Glutamatergic neuron (in vitro differentiated cells): ENCODE results near the gene LIN7C. TPM values are rescaled to one million over a fixed set of nuclear protein-coding genes. Genes with fewer than 3 reads are reported as not detected.
A peak's percentile ranks its signal among the peaks of the same experiment; 100 is the strongest.
"Not testable (repeated sequence)": the region's sequence is repeated elsewhere in the genome, so short reads cannot be mapped to it uniquely, and the experiment has no call there.

Experiments used
- DNase-seq: peaks from one replicate; pipeline ENCODE4 v3.0.0; 2022
- H3K27ac Mint-ChIP-seq: one replicate; pipeline ENCODE4 v1.8.0; 2020; ENCODE audit warnings: mild to moderate bottlenecking, mixed read lengths, inconsistent platforms; ENCODE audit not compliant: unreplicated experiment
- H3K27me3 Mint-ChIP-seq: one replicate; pipeline ENCODE4 v1.8.0; 2020; ENCODE audit warnings: mild to moderate bottlenecking, moderate library complexity, mixed read lengths, inconsistent platforms; ENCODE audit not compliant: unreplicated experiment
- H3K36me3 Mint-ChIP-seq: one replicate; pipeline ENCODE4 v1.8.0; 2020; ENCODE audit warnings: mild to moderate bottlenecking, mixed read lengths, inconsistent platforms; ENCODE audit not compliant: unreplicated experiment
- H3K4me1 Mint-ChIP-seq: one replicate; pipeline ENCODE4 v1.8.0; 2020; ENCODE audit warnings: mild to moderate bottlenecking, low read depth, mixed read lengths, inconsistent platforms; ENCODE audit not compliant: unreplicated experiment
- H3K4me3 Mint-ChIP-seq: one replicate; pipeline ENCODE4 v1.8.0; 2020; ENCODE audit warnings: mild to moderate bottlenecking, mixed read lengths, inconsistent platforms; ENCODE audit not compliant: unreplicated experiment
- H3K9me3 Mint-ChIP-seq: one replicate; pipeline ENCODE4 v1.8.0; 2020; ENCODE audit warnings: mild to moderate bottlenecking, moderate library complexity, mixed read lengths, inconsistent platforms; ENCODE audit not compliant: unreplicated experiment
- total RNA-seq: library from RNA; stranded (reverse); fragmentation: NEBNext Ultra II Directional; extraction: Animal tissue kit (Norgen Biotek cat#: 25700); gene quantifications from one replicate; pipeline ENCODE4 v1.2.1, GENCODE V29; 2021; ENCODE audit not compliant: unreplicated experiment
- TF ChIP-seq, protein P1 (sequence below): fragments of 200-600 bp; sonication (generic); IDR thresholded peaks from one replicate; pipeline ENCODE4 v1.5.0; 2021; ENCODE audit not compliant: partially characterized antibody, unreplicated experiment

LIN7C gene
- total RNA-seq, 1 donor from 2014 or later: 44.7 TPM

DNA sequence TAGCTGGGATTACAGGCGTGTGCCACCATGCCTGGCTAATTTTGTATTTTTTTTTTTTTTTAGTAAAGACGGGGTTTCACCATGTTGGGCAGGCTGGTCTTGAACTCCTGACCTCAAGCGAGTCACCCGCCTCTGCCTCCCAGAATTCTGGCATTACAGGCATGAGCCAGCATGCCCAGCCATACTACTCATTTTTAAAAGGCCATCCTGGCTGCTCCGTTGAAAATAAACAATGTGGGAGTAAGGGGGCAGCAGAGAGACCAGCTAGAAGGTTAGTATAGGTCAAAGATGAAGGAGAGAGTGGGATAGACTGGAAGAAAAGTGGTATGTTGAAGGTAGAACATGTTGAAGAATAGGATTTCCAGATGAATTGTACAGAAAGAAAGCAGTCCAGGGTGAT is 17.6 kb upstream of the LIN7C start:
- Mint-ChIP-seq H3K27me3 (no peaks in the 10 kb centered on the region), H3K27ac (no peak overlapping the region), H3K36me3 (no peaks in the 10 kb centered on the region), H3K4me3 (no peak overlapping the region), H3K4me1 (no peaks in the 10 kb centered on the region), H3K9me3 (no peaks in the 10 kb centered on the region)
- DNase-seq: no peak
- TF ChIP-seq, protein P1, sequence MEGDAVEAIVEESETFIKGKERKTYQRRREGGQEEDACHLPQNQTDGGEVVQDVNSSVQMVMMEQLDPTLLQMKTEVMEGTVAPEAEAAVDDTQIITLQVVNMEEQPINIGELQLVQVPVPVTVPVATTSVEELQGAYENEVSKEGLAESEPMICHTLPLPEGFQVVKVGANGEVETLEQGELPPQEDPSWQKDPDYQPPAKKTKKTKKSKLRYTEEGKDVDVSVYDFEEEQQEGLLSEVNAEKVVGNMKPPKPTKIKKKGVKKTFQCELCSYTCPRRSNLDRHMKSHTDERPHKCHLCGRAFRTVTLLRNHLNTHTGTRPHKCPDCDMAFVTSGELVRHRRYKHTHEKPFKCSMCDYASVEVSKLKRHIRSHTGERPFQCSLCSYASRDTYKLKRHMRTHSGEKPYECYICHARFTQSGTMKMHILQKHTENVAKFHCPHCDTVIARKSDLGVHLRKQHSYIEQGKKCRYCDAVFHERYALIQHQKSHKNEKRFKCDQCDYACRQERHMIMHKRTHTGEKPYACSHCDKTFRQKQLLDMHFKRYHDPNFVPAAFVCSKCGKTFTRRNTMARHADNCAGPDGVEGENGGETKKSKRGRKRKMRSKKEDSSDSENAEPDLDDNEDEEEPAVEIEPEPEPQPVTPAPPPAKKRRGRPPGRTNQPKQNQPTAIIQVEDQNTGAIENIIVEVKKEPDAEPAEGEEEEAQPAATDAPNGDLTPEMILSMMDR: peak; percentile 28

DNA sequence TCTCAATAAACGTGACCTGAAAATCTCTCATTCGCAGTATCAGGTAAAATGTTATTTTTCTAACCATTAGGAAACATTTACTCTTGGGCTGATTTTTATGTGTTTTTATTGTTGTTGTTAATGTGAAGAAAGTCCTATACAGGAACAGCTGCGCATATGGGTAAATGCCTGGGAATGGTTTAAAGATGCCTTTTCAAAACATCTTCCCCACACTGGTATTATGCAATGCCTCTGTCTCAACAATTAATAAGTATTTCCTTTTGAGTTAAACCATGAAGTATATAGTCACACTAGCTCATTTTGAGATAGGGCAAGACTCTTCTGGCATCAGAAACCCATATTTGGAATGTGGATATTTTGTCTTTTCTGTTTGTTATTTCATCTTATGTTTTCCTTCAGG is 13.7 kb upstream of the LIN7C start:
- DNase-seq: no peak
- no peak overlapping the region for H3K27ac Mint-ChIP-seq
- H3K27me3 Mint-ChIP-seq: peaks cover 1% of the 10 kb centered on the region
- no peaks in the 10 kb centered on the region for H3K36me3 Mint-ChIP-seq
- TF ChIP-seq, protein P1: no peak
- H3K4me1 Mint-ChIP-seq: no peaks in the 10 kb centered on the region
- no peaks in the 10 kb centered on the region for H3K9me3 Mint-ChIP-seq
- H3K4me3 Mint-ChIP-seq: no peak overlapping the region

DNA sequence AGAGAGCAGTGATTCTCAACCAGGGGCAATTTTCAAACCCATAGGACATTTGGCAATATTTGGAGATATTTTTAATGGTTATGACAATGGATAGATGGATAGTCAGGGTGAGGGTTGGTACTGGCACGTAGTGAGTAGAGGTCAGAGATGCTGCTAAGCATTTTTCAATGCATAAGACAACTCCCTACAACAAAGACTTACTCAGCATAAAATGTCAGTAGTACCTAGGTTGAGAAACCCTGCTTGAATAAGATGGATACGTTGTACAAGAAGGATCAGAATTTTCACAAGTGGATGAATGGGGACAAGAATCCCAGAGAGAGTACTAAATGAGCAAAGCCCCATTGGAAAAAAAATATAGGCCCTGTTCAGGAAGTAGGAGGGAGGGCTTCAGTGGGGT is 11.9 kb upstream of the LIN7C start:
- no peaks in the 10 kb centered on the region for H3K36me3 Mint-ChIP-seq
- no peak overlapping the region for H3K27ac Mint-ChIP-seq
- H3K9me3 Mint-ChIP-seq: no peaks in the 10 kb centered on the region
- H3K27me3 Mint-ChIP-seq: peaks cover 1% of the 10 kb centered on the region
- DNase-seq: no peak
- H3K4me1 Mint-ChIP-seq: no peaks in the 10 kb centered on the region
- TF ChIP-seq, protein P1: no peak
- H3K4me3 Mint-ChIP-seq: no peak overlapping the region

DNA sequence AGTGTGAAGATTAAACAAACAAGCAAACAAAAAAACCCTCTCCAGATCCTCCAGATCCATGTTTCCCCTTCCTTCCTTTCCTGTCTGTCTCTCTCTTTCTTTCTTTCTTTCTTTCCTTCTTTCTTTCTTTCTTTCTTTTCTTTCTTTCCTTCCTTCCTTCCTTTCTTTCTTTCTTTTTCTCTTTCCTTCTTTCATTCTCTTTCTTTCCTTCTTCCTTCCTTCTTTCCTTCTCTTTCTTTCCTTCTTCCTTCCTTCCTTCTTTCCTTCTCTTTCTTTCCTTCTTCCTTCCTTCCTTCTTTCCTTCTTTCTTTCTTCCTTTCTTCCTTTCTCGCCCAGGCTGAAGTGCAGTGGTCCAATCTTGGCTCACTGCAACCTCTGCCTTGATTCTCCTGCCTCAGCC is 10.9 kb upstream of the LIN7C start:
- not testable (repeated sequence) for H3K4me1 Mint-ChIP-seq, DNase-seq, H3K9me3 Mint-ChIP-seq, H3K4me3 Mint-ChIP-seq, H3K36me3 Mint-ChIP-seq, H3K27ac Mint-ChIP-seq, H3K27me3 Mint-ChIP-seq

DNA sequence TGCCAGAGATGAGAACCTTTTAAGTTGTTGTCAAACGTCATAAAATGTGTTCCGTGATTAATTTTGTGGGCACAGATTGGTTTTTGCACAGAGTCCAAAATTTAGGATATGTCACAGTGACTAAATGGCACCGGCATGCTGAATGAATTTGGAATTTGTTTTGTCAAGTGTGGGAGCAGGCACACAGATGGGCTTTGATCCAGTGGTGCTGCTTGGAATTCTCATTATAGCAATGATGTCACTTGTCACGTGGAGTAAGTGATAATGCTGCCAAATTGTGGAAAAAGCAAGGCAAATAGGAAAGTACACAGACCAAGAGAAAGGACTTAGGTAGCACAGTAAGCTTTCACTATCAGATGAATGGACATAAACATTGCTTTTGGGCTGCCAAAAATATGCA is 8.0 kb upstream of the LIN7C start:
- Mint-ChIP-seq H3K36me3 (no peaks in the 10 kb centered on the region), H3K4me3 (no peak overlapping the region), H3K4me1 (no peaks in the 10 kb centered on the region), H3K9me3 (no peaks in the 10 kb centered on the region), H3K27me3 (peaks cover 1% of the 10 kb centered on the region), H3K27ac (no peak overlapping the region)
- DNase-seq: no peak
- TF ChIP-seq, protein P1: no peak

DNA sequence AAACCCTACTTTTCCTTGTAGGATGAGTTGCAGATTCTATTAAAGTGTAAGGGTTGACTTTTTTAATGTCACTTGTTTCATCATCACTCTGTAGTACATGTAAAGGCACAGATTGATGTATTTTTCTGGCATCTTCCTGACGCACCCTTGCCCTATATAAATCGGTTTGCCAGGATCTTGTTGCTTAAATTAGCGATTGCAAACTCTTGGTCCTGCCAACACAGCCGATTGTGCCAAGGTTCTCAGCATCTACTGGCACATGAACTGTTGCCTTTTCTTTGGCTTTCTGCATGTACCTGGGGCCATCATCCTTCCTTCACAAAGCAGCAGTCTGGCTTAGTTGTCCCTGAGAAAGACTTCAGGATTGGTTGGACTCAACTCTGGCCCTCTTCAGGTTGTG is 7.5 kb upstream of the LIN7C start:
- no peaks in the 10 kb centered on the region for H3K4me1 Mint-ChIP-seq
- no peaks in the 10 kb centered on the region for H3K9me3 Mint-ChIP-seq
- no peak overlapping the region for H3K27ac Mint-ChIP-seq
- no peaks in the 10 kb centered on the region for H3K36me3 Mint-ChIP-seq
- TF ChIP-seq, protein P1: no peak
- peaks cover 3% of the 10 kb centered on the region for H3K27me3 Mint-ChIP-seq
- no peak for DNase-seq
- H3K4me3 Mint-ChIP-seq: no peak overlapping the region
